A549 treated with RU486 at 1 μM for 4 hours (cell line): ENCODE data around the gene UPF2. TPM values are rescaled to one million over a fixed set of nuclear protein-coding genes. Genes with fewer than 3 reads are reported as not detected.

Experiments used
- total RNA-seq: library from RNA; stranded (reverse); fragments of 200-300 nt; extraction: Qiagen RNA extraction; gene quantifications from 5 replicates; pipeline ENCODE4 v1.2.3, GENCODE V29; 2022; ENCODE audit warnings: low read depth

The UPF2 gene, protein sequence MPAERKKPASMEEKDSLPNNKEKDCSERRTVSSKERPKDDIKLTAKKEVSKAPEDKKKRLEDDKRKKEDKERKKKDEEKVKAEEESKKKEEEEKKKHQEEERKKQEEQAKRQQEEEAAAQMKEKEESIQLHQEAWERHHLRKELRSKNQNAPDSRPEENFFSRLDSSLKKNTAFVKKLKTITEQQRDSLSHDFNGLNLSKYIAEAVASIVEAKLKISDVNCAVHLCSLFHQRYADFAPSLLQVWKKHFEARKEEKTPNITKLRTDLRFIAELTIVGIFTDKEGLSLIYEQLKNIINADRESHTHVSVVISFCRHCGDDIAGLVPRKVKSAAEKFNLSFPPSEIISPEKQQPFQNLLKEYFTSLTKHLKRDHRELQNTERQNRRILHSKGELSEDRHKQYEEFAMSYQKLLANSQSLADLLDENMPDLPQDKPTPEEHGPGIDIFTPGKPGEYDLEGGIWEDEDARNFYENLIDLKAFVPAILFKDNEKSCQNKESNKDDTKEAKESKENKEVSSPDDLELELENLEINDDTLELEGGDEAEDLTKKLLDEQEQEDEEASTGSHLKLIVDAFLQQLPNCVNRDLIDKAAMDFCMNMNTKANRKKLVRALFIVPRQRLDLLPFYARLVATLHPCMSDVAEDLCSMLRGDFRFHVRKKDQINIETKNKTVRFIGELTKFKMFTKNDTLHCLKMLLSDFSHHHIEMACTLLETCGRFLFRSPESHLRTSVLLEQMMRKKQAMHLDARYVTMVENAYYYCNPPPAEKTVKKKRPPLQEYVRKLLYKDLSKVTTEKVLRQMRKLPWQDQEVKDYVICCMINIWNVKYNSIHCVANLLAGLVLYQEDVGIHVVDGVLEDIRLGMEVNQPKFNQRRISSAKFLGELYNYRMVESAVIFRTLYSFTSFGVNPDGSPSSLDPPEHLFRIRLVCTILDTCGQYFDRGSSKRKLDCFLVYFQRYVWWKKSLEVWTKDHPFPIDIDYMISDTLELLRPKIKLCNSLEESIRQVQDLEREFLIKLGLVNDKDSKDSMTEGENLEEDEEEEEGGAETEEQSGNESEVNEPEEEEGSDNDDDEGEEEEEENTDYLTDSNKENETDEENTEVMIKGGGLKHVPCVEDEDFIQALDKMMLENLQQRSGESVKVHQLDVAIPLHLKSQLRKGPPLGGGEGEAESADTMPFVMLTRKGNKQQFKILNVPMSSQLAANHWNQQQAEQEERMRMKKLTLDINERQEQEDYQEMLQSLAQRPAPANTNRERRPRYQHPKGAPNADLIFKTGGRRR
- 12.5 to 19.4 TPM (median 16.2 TPM) in 5 replicates for total RNA-seq

DNA sequence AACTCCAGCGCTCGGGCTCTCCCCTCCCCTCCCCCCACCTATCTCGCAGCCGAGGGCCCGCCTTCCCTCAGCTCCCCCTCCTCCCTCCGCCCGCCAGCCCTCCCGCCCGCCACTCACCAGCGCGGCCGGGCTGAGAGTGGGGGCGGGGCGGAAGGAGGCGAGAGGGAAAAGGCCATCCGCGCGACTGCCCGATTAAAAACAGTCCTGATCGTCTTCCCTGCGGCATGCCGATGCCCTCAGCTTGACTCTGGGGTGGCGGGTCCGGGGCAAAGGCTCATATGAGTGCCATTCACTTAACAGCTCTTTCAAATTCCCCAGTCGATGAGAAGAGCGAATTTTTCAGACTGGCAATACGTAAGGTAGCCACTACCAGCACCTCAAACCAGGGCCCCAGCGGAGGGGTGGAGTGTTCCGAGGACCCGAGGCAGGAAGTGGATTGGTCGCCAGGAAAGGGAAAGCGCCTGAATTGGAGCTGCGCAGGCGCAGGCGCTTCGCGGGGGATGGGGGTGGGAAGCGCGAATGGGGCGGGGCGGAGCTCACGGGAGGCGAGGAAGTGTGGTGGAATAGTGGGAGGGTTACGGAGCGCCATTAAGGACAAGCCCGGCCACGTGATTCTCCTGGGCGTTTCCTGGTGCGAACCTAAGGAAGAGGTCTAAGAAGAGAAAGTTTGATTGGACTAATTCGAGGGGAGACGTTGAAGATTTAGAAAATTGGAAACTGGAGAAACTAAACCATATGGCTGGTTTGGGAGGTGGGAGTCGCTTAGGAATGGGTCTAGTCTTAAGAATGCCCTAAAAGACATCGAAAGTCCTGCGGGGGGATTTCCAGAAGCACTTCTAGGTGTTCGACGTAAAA, at the start of gene UPF2:
UPF2 (minus strand) TSS at position 13 of the 855 bp plus-strand sequence. CDS start 7,386 bp downstream, outside the sequence.

DNA sequence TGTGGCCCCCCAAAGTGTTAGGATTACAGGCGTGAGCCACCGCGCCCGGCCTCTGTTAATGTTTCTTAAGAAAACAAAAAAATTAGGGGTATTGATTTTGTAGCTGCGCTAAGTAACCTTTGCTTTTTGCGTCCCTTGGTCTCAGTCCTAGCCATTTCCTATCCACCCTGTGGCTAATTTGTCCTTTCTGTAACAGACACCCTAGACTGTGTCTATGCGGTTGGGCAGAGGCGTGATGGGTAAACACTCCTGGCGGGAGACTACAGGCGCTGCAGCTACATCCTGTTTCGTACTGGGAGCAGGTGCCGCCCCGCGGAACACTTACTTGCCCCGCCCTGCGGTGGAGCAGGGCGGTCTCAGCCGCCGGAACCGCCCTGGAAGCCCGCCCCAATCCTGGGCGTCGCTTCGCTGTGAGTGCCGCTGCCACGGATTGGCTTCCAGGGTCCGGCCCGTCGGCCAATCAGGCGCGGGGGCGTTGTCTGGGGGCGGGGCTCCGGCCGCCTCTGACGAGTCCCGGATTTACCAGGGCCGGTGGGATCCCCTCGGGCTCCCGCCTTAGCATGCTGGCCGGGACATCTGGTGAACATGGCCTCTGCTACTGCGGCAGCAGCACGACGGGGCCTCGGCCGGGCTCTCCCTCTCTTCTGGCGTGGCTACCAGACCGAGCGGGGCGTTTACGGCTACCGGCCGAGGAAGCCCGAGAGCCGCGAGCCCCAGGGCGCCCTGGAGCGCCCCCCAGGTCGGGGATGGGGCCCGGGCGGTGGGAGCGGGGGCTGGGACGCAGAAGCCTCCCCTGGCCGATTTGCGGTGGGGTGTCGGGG, 26.1 kb upstream of the UPF2 start, which contains the start of gene DHTKD1:
DHTKD1 (plus strand) TSS at position 506 of the 821 bp plus-strand sequence; CDS start at position 586, 80 bp downstream.

Other genes with a start within 250 kb of the UPF2 start
- 31.5 to 49.4 TPM (median 44.1 TPM) in 5 replicates for gene PROSER2, start 219.5 kb downstream of the UPF2 start, total RNA-seq
- gene DHTKD1, start 26.1 kb upstream of the UPF2 start, total RNA-seq, result 5.5 to 9.9 TPM (median 8.4 TPM) in 5 replicates
- 8.1 to 16.6 TPM (median 12.1 TPM) in 5 replicates for gene SEC61A2, start 86.9 kb upstream of the UPF2 start, total RNA-seq
- 123 to 183 TPM (median 152 TPM) in 5 replicates for gene NUDT5, start 153.1 kb upstream of the UPF2 start, total RNA-seq
- gene CDC123, start 153.4 kb upstream of the UPF2 start, total RNA-seq, result 123 to 195 TPM (median 136 TPM) in 5 replicates